ENCODE data around the gene HMCN2.
A peak's percentile ranks its signal among the peaks of the same experiment; 100 is the strongest.

The HMCN2 gene, protein sequence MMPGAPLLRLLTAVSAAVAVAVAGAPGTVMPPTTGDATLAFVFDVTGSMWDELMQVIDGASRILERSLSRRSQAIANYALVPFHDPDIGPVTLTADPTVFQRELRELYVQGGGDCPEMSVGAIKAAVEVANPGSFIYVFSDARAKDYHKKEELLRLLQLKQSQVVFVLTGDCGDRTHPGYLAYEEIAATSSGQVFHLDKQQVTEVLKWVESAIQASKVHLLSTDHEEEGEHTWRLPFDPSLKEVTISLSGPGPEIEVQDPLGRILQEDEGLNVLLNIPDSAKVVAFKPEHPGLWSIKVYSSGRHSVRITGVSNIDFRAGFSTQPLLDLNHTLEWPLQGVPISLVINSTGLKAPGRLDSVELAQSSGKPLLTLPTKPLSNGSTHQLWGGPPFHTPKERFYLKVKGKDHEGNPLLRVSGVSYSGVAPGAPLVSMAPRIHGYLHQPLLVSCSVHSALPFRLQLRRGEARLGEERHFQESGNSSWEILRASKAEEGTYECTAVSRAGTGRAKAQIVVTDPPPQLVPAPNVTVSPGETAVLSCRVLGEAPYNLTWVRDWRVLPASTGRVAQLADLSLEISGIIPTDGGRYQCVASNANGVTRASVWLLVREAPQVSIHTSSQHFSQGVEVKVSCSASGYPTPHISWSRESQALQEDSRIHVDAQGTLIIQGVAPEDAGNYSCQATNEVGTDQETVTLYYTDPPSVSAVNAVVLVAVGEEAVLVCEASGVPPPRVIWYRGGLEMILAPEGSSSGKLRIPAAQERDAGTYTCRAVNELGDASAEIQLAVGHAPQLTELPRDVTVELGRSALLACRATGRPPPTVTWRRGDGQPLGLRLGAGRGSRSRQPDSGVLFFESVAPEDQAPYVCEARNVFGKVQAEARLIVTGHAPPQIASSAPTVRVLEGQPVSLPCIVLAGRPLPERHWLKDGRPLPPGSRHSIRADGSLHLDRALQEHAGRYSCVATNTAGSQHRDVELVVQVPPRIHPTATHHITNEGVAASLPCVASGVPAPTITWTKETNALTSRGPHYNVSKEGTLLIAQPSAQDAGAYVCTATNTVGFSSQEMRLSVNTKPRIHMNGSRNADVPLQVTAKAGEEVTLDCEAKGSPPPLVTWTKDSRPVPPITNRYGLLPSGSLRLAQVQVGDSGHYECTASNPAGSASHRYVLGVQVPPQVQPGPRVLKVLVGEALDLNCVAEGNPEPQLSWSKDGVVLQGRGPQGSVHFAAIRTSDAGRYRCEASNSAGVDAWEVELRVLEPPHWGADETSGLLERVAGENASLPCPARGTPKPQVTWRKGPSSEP (N-terminal part only)

DNA sequence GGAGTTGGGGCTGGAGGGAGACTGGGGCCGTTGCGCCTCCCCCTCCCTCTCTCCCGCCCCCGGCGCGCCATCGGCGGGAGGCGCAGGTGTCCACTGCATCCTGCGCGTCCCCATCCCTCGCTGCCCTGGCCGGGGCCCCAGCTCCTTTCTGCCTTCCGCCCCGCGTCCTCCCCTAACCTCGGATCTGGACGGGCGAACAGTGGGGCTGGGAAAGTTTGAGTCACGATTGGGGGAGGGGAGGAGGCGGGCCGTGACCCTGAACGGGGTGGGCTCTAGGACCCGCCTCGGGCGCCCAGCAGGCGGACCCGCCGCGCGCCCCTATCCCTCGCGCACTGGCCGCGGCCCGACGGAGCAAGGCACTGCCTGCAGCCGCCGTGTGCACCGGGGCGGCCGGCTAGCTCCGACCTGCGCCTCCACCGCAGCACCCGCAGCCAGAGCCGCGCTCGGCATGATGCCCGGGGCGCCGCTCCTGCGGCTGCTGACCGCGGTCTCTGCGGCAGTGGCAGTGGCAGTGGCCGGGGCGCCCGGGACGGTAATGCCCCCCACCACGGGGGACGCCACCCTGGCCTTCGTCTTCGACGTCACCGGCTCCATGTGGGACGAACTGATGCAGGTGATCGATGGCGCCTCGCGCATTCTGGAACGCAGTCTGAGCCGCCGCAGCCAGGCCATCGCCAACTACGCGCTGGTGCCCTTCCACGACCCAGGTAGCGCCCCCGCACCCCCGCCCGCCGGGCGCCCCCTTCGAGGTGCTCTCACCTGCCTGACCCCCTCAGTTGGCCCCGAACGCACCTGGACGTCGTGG is at the start of gene HMCN2:
HMCN2 (plus strand) TSS at position 330 of the 805 bp plus-strand sequence; CDS start at position 449, 119 bp downstream.
- no peak for DNase-seq

DNA sequence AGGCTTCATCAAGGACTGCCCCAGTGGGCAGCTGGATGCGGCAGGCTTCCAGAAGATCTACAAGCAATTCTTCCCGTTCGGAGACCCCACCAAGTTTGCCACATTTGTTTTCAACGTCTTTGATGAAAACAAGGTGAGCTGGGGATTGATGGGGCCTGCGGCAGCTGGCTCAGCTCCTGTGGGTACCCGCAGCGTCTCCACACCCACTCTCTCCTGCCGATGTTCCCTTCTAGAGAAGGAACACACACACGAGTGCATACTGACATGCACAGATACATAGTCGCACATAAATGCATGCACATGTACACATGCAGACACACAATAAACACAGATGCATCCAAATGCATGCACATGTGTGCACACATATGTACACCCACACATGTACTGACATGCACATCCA is 47.7 kb upstream of the HMCN2 start:
- DNase-seq: no peak

DNA sequence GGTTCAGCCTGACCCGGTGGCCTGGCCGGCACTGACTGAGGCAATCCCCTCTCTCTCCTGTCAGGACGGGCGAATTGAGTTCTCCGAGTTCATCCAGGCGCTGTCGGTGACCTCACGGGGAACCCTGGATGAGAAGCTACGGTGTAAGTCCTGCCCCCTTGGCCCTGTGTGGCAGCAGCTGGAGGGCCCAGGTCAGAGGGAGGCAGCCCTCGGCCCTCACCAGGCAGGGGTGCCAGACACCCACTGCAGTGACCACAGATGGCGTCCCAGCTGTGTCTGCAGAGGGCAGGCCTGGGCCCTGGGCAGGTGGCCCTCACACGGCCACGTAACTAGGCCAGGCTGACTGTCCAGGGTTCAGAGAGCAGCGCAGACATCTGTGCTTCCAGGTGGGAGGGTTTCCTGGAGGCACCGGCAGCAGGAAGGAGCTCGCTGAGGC is 45.9 kb upstream of the HMCN2 start:
- DNase-seq: no peak

DNA sequence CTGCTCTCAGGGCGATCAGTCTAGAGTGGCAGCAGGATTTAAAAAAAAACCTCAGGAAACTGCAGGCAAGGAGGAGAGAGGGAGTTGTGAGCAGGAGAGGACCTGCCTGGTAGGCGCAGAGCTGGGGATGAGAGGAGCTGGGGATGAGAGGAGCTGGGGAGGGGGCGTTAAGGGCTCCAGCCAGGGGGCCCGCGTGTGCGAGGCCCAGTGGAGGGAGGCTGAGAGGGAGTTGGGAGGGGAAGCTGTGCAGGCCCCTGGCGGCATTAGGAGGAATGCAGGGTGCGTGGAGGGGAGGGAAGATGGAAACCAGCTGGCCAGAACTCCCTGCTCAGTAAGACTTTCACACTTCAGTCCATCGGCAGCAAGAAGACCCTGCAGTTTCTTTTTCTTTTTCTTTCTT is 45.2 kb upstream of the HMCN2 start:
- DNase-seq: no peak

DNA sequence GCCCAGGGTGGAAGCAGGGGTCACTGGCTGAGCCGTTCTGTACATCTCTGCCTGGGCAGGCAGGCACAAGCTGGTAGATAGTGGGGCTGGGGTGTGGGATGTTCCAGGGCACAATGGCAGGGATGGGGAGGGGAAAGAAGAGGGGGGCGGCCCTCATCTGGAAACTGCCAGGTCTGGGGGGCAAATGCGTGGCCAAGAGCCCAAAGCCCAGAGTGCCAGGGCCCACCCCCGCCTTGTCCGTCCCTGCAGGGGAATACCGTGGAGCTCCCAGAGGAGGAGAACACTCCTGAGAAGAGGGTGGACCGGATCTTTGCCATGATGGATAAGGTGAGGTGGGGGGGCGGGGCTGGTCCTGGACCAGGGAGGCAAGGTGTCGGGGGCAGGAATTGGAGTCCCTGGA is 42.7 kb upstream of the HMCN2 start:
- no peak for DNase-seq

DNA sequence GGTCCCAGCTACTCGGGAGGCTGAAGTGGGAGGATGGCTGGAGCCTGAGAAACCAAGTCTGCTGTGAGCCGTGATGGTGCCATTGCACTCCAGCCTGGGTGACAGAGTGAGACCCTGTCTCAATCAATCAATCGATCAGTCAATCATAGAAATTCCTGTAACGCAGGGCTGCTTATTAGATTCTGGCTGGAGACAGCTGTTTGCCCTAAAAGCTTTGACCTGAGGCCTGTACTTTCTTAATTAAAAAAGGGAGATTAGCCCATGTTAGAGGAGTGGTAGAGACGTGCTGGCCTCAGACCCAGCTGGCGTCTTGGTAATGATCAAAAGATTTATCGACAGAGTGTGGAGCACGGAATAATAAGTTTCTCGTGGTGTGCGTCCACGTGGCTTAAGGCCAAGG is 40.5 kb upstream of the HMCN2 start:
- no peak for DNase-seq

DNA sequence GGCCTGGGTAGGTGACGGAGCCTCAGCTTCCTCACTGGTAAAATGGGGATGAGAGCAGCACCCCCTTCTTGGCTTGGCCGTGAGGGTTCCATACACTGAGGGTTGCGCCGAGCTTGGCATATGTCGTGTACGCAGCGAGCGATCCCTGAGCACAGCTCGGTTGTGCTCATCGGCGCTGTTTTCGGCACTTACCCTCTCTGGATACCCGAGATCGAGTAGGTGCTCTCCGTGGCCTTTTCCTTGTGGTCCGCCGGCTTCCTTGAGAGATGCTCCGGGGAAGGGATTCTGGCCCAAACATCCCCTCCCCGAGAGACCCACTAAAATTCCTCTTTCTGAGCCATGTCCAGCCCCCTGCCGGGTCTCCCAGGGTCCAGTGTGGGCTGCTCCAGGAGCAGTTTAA is 40.0 kb upstream of the HMCN2 start:
- DNase-seq: no peak

DNA sequence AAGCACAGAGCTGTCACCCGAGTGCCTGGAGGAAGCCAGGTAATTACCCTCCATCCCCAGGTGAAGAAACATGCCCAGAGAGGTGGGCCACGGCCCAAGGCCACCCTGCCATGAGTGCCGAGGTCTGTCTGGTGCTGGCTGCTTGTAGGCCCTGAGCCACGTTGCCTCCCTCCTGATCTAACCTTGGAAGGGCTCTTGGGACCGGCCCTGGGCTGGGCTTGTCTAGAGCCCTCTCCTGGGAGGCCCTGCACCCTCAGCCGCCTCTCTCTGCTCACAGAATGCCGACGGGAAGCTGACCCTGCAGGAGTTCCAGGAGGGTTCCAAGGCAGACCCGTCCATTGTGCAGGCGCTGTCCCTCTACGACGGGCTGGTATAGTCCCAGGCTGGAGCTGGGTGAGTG is 39.4 kb upstream of the HMCN2 start:
- no peak for DNase-seq

DNA sequence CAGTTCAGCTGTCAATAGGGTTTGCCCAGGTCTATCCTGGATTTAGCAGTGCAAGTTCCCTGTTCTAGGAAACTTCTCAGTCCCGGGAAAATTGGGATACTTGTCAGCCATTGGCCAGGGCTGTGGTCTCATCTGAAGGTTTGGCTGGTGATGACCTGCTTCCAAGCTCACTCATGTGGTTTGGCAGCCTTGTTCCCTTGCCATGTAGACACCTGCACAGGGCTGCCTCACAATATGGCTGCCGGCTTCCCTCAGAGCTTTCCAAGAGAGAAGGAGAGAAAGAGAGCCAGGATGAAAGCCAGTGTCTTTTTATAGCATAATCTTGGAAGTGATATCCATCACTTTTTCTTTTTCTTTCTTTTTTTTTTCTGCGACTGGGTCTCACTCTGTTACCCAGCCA is 37.7 kb upstream of the HMCN2 start:
- no peak for DNase-seq

DNA sequence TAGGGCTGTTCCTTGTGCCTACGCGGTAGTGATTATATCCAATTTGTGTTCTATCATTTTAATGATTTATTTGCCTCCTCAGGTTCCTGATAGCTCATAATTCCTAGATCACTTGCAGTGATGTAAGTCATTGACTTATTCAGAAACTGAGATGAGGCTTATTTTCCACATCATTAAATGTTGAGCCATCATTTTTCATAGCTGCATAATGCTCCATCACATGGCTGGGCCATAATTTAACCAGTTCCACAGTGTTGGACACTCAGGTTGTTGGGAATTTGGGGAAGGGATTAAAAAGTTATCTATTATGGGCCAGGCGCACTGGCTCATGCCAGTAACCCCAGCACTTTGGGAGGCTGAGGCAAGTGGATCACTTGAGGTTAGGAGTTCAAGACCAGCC is 35.8 kb upstream of the HMCN2 start:
- no peak for DNase-seq

DNA sequence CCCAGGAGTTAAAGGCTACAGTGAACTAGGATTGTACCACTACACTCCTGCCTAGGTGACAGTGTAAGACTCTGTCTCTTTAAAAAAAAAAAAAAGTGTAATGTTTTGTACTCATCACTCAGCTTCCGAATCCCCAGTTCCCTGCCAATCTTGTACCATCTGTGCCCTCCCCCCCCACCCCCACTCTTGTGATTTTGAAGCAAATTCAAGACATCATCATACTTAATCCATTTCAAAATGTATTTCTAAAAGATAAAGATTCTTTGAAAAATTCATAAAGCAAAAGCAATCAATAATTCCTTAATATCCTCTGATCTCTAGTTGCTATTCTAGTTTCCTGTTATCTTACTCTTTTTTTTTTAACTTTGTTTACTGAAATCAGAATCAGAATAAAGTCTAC is 34.9 kb upstream of the HMCN2 start:
- no peak for DNase-seq

DNA sequence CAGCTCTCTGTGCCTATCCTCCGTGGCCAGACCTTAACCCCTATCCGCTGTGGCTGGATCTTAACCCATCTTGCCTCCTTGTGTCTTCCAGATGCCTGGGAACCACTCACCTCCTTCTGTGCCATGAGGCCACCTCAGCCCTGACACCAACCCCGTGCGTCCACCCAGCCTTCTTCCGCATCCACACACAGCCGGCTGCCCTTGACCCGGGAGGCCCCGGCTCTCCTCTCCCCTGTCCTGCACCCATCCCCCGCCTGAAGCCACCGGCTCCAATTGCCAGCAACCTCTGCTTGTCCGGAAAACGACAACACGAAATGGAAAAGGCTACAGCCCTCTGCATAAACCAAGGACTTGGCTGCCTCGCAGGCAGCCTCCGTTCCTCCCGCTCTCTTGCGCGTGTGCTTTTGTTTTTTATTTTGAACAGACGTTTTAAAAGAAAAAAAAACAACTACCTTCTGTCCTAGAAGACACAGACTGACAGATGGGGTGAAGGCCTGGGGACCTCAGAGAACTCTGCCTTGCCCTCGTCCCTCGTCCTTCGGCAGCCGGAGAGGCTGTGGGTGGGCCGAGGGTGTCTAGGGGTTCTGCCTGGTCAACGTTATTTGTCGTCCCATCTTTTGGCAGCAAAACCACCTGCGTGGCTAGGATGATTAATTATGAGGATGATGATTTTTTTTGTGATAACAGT is 32.5 kb upstream of the HMCN2 start:
- DNase-seq: no peak

DNA sequence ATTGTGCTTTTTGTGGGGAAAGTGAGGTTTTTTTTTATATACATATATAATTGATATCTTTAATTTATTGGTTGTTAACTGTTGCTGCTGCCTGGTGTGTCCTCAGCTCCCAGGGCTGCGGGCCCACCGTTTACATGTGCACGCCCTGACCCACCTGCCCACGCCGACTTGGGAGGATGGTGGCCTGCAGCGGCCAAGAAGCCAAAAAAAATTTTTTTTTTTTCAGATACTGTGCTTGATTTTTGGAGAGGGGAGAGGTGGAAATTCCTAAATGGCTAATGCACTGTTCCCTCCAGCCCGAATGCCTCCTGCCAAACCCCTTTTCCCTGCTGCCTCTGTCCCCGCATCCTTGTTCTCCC is 32.0 kb upstream of the HMCN2 start:
- DNase-seq: no peak

DNA sequence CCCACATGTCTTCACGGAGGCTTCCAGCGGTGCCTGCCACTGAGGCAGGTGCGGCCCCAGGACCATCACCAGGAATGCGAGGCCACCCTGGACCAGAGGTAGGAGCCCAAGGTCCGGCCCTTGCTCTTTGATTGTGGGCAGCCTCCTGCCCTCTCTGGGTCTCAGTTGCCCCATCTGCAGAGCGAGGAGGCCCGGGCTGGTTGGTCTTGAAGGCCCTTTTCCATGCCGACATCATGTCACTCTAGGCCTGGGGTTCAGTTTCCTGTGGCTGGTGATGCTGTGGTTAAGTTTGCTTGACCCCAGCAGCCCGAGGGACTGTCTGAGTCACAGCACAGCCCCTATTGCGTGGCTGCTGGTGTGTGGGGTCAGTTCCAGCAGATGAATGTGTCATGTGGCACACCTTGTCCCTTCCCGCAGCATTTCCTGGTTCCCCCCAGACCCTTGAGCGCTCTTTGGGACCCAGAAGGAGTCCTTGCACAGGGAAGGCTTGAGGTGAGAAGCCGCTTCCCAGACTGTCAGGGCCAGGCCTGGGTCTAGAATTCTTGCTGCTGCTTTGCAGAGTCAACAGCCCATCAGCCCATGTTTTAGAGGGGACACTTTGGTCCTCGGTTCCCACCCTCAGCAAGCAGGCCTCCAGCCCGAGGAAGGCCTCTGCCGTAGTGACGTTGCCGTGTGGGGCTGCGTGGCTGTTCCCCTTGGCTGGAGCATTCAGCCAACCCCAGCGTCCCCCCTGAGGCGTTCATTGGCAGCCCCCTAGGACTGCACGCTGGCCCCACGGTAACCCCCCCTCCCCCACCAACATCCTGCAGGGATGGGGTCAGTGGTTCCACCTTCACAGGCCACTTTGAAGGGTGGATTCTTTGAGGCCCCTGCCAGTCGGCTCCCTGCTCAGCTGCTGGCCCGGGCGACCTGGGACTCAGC is 31.0 kb upstream of the HMCN2 start:
- no peak for DNase-seq

DNA sequence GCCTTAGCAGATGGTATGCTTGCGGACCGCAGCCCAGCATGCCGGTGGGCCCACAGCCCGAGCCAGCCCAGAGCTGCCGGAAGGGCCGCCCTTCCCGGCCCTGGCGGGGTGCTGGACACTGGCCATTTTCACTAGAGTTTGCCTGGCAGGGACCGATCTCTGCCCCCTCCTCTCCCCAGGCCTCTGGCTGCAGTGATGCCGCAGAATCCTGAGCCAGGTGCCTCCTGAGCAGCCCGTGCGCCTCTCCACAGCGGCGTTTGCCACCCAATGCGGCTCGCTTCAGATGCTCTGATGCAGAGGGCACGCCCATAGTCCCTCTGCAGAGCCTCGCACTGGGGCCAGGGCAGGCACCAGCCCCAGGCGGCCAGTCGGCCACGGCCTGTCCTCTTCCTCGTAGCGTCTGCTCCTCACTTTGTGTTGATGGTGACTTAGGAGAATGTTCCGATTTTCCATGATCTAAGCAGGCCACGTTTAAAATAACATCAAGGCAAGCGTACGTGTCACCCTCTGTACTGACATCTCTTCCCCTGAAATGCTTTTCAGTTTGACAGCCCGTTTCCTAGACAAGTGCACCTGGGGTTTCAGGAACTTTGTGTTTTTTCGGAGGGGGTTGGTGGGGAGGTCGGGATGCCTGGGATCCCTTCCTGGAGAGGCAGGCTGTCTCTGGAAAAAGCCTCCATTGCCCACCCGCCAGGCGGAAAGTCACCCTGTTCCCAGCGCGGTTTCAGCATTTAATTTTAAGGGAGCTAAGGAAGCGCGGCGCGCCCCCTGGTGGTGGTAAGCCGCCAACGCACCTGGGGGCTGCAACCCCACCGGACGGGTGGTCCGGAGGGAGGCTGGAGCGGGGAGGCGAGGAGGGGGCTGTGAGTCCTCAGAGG is 29.8 kb upstream of the HMCN2 start:
- DNase-seq: peak; percentile 60 to 67

DNA sequence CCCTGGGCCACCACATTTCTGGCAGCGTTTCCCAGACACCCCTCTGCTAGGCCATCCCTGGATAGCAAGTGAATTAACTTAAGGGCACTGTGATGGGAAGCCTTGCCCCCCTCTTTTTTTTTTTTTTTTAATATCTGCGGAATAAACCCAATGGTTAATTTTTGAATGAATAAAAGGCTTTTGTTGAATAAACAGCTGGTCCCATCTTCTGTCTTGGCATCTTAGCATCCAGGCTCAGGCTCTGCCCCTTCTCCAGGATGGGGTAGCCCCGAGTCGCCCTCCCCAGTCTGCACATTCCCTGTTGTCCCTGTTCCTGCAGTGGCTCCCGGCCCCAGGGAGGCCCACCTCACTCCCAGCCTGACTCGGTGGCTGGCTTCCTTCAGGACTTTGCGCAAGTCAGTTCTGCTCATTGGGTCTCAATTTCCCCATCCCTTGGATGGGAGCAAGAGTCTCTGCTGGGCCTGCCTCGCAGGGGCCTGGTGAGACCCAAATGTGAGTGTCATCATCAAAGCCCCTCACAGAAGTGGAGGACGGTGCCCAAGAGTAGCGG is 29.0 kb upstream of the HMCN2 start:
- no peak for DNase-seq

DNA sequence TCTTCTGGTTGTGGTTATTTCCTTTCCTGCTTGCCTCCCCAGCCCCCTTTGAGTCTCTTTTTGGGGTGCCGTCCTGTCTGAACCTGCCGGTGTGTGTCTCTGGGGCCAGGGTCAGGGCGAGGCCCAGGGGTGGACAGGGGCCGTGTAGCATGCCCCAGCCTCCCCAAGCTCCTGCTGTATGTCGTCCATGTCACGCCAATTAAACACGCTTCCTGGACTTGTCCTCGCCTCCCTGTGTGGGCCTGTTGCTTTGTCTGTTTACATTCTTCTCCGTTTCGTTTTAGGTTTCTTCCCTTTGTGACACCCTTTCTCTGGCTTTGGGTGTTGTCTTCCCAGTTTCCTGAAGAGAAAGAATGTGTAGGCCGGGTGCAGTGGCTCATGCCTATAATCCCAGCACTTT is 28.5 kb upstream of the HMCN2 start:
- DNase-seq: no peak

DNA sequence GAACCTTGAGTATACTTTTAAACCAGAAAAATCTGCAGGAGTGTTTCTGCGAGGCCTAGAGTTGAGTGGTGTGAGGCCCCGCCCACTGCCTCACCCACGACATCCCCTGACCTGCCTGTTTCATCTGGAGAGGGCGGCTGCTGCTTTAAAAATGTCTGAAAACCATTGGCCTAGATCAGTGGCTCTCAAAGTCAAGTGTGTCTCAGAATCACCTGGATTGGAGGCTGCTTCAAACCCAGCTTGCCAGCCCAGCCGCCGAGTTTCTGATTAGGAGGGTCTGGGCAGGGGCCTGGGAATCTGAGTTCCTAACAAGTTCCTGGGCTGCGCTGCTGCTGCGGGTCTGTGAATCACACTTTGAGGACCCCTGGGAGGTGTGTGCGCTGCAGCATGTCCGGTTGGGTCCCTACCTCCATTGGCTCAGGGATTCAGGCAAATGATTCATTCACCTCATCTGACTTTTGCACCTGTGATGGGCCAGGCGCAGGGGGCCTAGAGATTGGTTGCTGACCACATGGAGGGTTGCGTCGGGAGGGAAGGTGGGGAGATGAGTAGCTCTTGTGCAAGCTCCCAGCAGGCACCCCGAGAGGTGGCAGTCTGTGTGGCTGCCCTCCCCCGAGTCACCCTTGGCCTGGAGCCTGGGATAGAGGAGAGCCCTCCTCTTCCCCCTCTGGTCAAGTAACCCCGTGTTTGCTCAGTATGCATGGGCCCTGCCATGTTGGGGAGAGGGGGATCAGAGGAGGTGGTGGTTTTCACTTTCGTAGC is 27.6 kb upstream of the HMCN2 start:
- no peak for DNase-seq

DNA sequence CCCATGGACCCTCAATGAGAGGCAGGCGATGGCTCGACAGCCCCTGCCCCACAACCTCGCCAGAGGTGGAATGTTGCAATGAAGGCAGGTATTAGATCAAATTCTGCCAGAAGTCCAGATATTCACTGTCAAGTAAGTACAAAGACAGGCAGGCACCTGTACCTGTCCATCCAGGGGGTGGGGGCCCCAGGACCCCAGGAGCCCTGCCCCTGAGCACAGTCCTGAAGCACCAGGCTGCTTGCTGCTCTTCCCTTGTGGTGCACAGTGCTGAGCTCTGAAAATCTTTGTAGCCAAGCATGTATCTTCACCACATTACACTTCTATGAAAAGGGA is 26.2 kb upstream of the HMCN2 start:
- DNase-seq: no peak

Measured in CD4-positive, alpha-beta T cell treated with Interleukin-1 beta for 1 hour (primary cell).